Astrocyte (in vitro differentiated cells and primary cell): Measurements from ENCODE around the gene TAPBPL. TPM values are rescaled to one million over a fixed set of nuclear protein-coding genes. Genes with fewer than 3 reads are reported as not detected.

ENCODE experiments used
- DNase-seq: peaks from one replicate; pipeline ENCODE4 v3.0.0-alpha.2; 2010; ENCODE audit warnings: low read depth
- FAIRE-seq: peaks from 2 replicates; lab custom pipeline; 2011; peaks lifted over from hg19 to GRCh38; lab: Jason Lieb, UNC
- H2AFZ ChIP-seq: 2 replicates; pipeline ENCODE4 v1.6.0; 2012; ENCODE audit warnings: low read depth, low read length, inconsistent platforms
- H3K27ac ChIP-seq: 2 replicates; pipeline ENCODE4 v1.5.1; 2011; ENCODE audit warnings: low read depth, low read length, inconsistent platforms
- H3K27me3 ChIP-seq: 2 replicates; pipeline ENCODE4 v1.6.0; 2011; ENCODE audit warnings: low read length, inconsistent platforms; ENCODE audit not compliant: insufficient read depth
- H3K36me3 ChIP-seq: 2 replicates; pipeline ENCODE4 v1.5.1; 2011; ENCODE audit warnings: low read length, inconsistent platforms; ENCODE audit not compliant: insufficient read depth
- H3K4me1 ChIP-seq: 2 replicates; pipeline ENCODE4 v1.5.1; 2011; ENCODE audit warnings: low read length, inconsistent platforms; ENCODE audit not compliant: insufficient read depth
- H3K4me2 ChIP-seq: 2 replicates; pipeline ENCODE4 v1.6.0; 2012; ENCODE audit warnings: low read length, inconsistent platforms
- H3K4me3 ChIP-seq: 2 replicates; pipeline ENCODE4 v1.5.1; 2011; ENCODE audit warnings: low read depth, mild to moderate bottlenecking, low read length, inconsistent platforms; ENCODE audit not compliant: insufficient read depth
- H3K79me2 ChIP-seq: 2 replicates; pipeline ENCODE4 v1.6.0; 2012; ENCODE audit warnings: mild to moderate bottlenecking, low read length, inconsistent platforms; ENCODE audit not compliant: insufficient read depth
- H3K9ac ChIP-seq: 2 replicates; pipeline ENCODE4 v1.6.0; 2012; ENCODE audit warnings: mild to moderate bottlenecking, low read length, inconsistent platforms
- H3K9me3 ChIP-seq: 2 replicates; pipeline ENCODE4 v1.5.1; 2012; ENCODE audit warnings: low read depth, mild to moderate bottlenecking, low read length, inconsistent platforms; ENCODE audit not compliant: insufficient read depth
- H4K20me1 ChIP-seq: 2 replicates; pipeline ENCODE4 v1.6.0; 2012; ENCODE audit warnings: low read length, inconsistent platforms; ENCODE audit not compliant: insufficient read depth
- H3K27ac Mint-ChIP-seq: one replicate; pipeline ENCODE4 v1.8.0; 2021; ENCODE audit warnings: mild to moderate bottlenecking, mixed read lengths; ENCODE audit not compliant: unreplicated experiment
- H3K27me3 Mint-ChIP-seq: one replicate; pipeline ENCODE4 v1.8.0; 2021; ENCODE audit warnings: low read depth, mixed read lengths; ENCODE audit not compliant: unreplicated experiment
- H3K36me3 Mint-ChIP-seq: one replicate; pipeline ENCODE4 v1.8.0; 2021; ENCODE audit warnings: low read depth, mixed read lengths; ENCODE audit not compliant: unreplicated experiment
- H3K4me1 Mint-ChIP-seq: one replicate; pipeline ENCODE4 v1.8.0; 2021; ENCODE audit warnings: low read depth, mixed read lengths; ENCODE audit not compliant: unreplicated experiment
- H3K4me3 Mint-ChIP-seq: one replicate; pipeline ENCODE4 v1.8.0; 2021; ENCODE audit warnings: mild to moderate bottlenecking, moderate library complexity, mixed read lengths; ENCODE audit not compliant: unreplicated experiment
- H3K9me3 Mint-ChIP-seq: one replicate; pipeline ENCODE4 v1.8.0; 2021; ENCODE audit warnings: mild to moderate bottlenecking, mixed read lengths; ENCODE audit not compliant: unreplicated experiment
- CTCF ChIP-seq: IDR thresholded peaks from 2 replicates; pipeline ENCODE4 v1.5.1; 2011; ENCODE audit warnings: low read depth, mild to moderate bottlenecking, inconsistent platforms, low read length, moderate library complexity; ENCODE audit not compliant: insufficient read depth
- EZH2 ChIP-seq: IDR thresholded peaks from 2 replicates; pipeline ENCODE4 v1.6.1; 2012; ENCODE audit warnings: mild to moderate bottlenecking, low read length, inconsistent platforms; ENCODE audit not compliant: insufficient read depth
- total RNA-seq: library from RNA; stranded (reverse); gene quantifications from 2 replicates; pipeline ENCODE4 v1.2.1, GENCODE V29; 2021

TAPBPL gene
- total RNA-seq, 1 donor from 2014 or later = 1.6 TPM

DNA sequence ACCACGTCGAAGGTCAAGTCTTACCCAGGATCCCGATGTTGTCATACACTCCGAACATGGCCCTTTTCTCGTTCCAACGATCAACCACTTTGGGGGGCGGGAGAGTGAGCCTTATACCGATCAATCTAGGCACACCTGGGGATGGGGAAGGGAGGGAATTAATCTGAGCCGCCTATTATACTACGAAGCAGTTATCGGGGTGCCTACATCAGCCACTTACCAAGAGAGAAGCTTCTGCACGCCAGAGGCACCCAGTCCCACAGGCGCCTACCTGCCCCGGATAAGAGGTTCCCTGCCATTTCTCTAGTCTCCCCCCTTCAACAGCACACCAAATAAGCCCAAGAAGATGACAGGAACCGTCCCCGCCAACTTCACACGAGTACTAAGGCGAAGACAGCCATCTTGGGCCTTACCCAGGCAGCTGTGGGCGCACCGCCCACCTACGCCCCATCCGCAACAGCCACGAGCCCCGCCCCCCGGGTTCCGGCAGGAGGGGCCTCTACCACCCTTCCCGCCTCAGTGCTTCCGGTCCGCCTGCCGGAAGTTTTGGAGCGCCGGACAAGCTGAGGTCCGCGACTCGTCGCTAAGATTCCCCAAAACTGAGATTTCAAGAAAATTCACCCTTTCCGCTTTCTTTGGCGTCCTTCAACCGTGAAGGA lies 41.1 kb downstream of the TAPBPL start, which contains the start of gene MRPL51:
Gene MRPL51 (minus strand): TSS at position 425 of the 659 bp plus-strand sequence. CDS start 126 bp downstream, at position 299.
- Mint-ChIP-seq H3K27ac (peak within 1 kb of the TSS; percentile 97), H3K4me1 (peaks cover 14% of the 10 kb centered on the region), H3K9me3 (no peaks in the 10 kb centered on the region), H3K27me3 (peaks cover 2% of the 10 kb centered on the region), H3K4me3 (peak within 1 kb of the TSS; percentile 97), H3K36me3 (no peaks in the 10 kb centered on the region)
- DNase-seq (peak; percentile 85), FAIRE-seq (no peak)
- H2AFZ ChIP-seq = peak within 1 kb of the TSS; percentile 93
- peaks cover 51% of the 10 kb centered on the region for H3K79me2 ChIP-seq
- TF ChIP-seq EZH2 (no peak), CTCF (no peak)
- H3K36me3 ChIP-seq = peaks cover 12% of the 10 kb centered on the region
- H3K4me1 ChIP-seq = peaks cover 21% of the 10 kb centered on the region
- H3K9ac ChIP-seq = peak within 1 kb of the TSS; percentile 97
- H3K27me3 ChIP-seq = no peaks in the 10 kb centered on the region
- peak within 1 kb of the TSS; percentile 95 for H3K4me3 ChIP-seq
- no peaks in the 10 kb centered on the region for H4K20me1 ChIP-seq
- peak within 1 kb of the TSS; percentile 95 for H3K27ac ChIP-seq
- H3K9me3 ChIP-seq = no peaks in the 10 kb centered on the region
- peak within 1 kb of the TSS; percentile 97 for H3K4me2 ChIP-seq

- Histone ChIP-seq H3K4me1 (peaks cover 21% of the 10 kb centered on the region), H3K27me3 (no peaks in the 10 kb centered on the region), H3K4me2 (peak within 1 kb of the TSS; percentile 97), H3K36me3 (peaks cover 12% of the 10 kb centered on the region), H3K27ac (peak within 1 kb of the TSS; percentile 95), H4K20me1 (no peaks in the 10 kb centered on the region), H3K4me3 (peak within 1 kb of the TSS; percentile 95), H2AFZ (peak within 1 kb of the TSS; percentile 93), H3K9me3 (no peaks in the 10 kb centered on the region), H3K9ac (peak within 1 kb of the TSS; percentile 97), H3K79me2 (peaks cover 56% of the 10 kb centered on the region)
- Mint-ChIP-seq H3K27ac (peak within 1 kb of the TSS; percentile 97), H3K27me3 (no peaks in the 10 kb centered on the region), H3K36me3 (no peaks in the 10 kb centered on the region), H3K4me3 (peak within 1 kb of the TSS; percentile 97), H3K9me3 (no peaks in the 10 kb centered on the region), H3K4me1 (peaks cover 14% of the 10 kb centered on the region)
- DNase-seq (peak; percentile 88), FAIRE-seq (no peak)
- no peak for TF ChIP-seq EZH2
- peak; percentile 7 for TF ChIP-seq CTCF
These were observed 41.8 kb downstream of the TAPBPL start, which contains the start of gene NCAPD2 for GRCh38 chr12:6493497-6494257. TSS of gene NCAPD2 (plus strand) at chr12:6494102. CDS start at chr12:6495099, 997 bp downstream.
